Vagina (tissue), 2 donors: Measurements from ENCODE around the gene GPHB5. TPM values are rescaled to one million over a fixed set of nuclear protein-coding genes. Genes with fewer than 3 reads are reported as not detected.

Experiments used
- DNase-seq, 2 donors: peaks; one replicate each; pipeline ENCODE4 v3.0.0-alpha.2; 2017; ENCODE audit errors: extremely low spot score in 2 of 2
- H3K27ac ChIP-seq: fragments of 200-600 bp; sonication (generic); one replicate; pipeline ENCODE4 v1.5.1; 2019
- H3K27me3 ChIP-seq: fragments of 200-600 bp; sonication (generic); one replicate; pipeline ENCODE4 v1.5.1; 2019
- H3K36me3 ChIP-seq, 2 donors: fragments of 200-600 bp; sonication (generic); one replicate each; pipeline ENCODE4 v1.5.1; 2017 to 2019
- H3K4me1 ChIP-seq: fragments of 200-600 bp; sonication (generic); one replicate; pipeline ENCODE4 v1.5.1; 2019
- H3K4me3 ChIP-seq, 2 donors: fragments of 200-600 bp; sonication (generic); 1 replicate in 1 of 2; 2 replicates in 1 of 2; pipeline ENCODE4 v1.5.1; 2016 to 2019
- H3K9me3 ChIP-seq: fragments of 200-600 bp; sonication (generic); one replicate; pipeline ENCODE4 v1.5.1; 2019
- POLR2A ChIP-seq, 2 donors: fragments of 450-650 bp; IDR thresholded peaks; one replicate each; pipeline ENCODE4 v1.6.1; 2017; ENCODE audit warnings: antibody characterized with exemption in 2 of 2, mild to moderate bottlenecking in 2 of 2, moderate library complexity in 2 of 2
- POLR2AphosphoS5 ChIP-seq, 2 donors: sonication (generic); formaldehyde crosslinking; IDR thresholded peaks; one replicate each; pipeline ENCODE4 v1.9.0; 2017; ENCODE audit warnings: antibody characterized with exemption in 2 of 2, mild to moderate bottlenecking in 2 of 2, low read depth in 1 of 2; ENCODE audit not compliant: insufficient read depth in 1 of 2
- intact Hi-C: fragments of 100-400 bp; cut with DNase I; formaldehyde crosslinking; loops from one replicate; pipeline ENCODE4 v1.15.1; 2023
- total RNA-seq: library from RNA; depleted of rRNA; stranded (reverse); fragments of >200 nt; gene quantifications from one replicate; pipeline ENCODE4 v1.2.3, GENCODE V29; 2016
- TF ChIP-seq, protein P1 (sequence below), 3 experiments: fragments of 450-650 bp in 2 of 3; fragments of 200-600 bp in 1 of 3; sonication (generic) in 1 of 3; IDR thresholded peaks; one replicate each; pipeline ENCODE4 v1.5.1; 2017 to 2019; ENCODE audit warnings: antibody characterized with exemption in 3 of 3, mild to moderate bottlenecking in 2 of 3, moderate library complexity in 2 of 3

GPHB5 gene, protein sequence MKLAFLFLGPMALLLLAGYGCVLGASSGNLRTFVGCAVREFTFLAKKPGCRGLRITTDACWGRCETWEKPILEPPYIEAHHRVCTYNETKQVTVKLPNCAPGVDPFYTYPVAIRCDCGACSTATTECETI
- not detected for total RNA-seq

DNA sequence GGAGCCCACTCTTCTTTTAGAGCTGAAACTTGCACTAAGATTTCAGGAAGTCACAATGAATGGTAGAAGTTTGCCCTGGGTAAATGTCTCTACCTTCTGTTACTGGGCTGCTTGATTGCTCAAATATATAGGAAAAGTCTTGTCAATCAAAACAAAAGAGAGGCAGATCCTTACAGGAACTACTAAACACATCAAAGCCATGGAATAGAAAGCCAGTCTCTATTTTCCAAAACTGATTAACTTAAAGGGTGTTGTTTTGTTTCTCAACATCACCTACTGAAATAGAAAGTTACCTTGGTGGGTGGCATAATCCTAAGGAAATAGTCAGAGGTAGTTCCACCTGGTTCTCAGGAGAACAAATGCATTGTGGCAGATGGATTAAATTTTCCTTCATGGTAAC, at the start of gene GPHB5:
Gene GPHB5, minus strand, starts transcription at position 101 of the 400 bp plus-strand sequence. CDS start 1,086 bp downstream, outside the sequence.
- TF ChIP-seq POLR2AphosphoS5 (IDR thresholded peaks at IDR 0.05; ENCODE audit: insufficient read depth in 1 of 2, low read depth in 1 of 2) (no peak), POLR2A (IDR thresholded peaks at IDR 0.05) (no peak)
- TF ChIP-seq, protein P1, sequence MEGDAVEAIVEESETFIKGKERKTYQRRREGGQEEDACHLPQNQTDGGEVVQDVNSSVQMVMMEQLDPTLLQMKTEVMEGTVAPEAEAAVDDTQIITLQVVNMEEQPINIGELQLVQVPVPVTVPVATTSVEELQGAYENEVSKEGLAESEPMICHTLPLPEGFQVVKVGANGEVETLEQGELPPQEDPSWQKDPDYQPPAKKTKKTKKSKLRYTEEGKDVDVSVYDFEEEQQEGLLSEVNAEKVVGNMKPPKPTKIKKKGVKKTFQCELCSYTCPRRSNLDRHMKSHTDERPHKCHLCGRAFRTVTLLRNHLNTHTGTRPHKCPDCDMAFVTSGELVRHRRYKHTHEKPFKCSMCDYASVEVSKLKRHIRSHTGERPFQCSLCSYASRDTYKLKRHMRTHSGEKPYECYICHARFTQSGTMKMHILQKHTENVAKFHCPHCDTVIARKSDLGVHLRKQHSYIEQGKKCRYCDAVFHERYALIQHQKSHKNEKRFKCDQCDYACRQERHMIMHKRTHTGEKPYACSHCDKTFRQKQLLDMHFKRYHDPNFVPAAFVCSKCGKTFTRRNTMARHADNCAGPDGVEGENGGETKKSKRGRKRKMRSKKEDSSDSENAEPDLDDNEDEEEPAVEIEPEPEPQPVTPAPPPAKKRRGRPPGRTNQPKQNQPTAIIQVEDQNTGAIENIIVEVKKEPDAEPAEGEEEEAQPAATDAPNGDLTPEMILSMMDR (IDR thresholded peaks at IDR 0.05), result no peak
- no peaks in the 10 kb centered on the region for H3K9me3 ChIP-seq
- no peak within 1 kb of the TSS for H3K4me3 ChIP-seq
- no peak for DNase-seq
- H3K4me1 ChIP-seq, result no peaks in the 10 kb centered on the region
- no peaks in the 10 kb centered on the region for H3K27me3 ChIP-seq
- no peaks in the 10 kb centered on the region for H3K36me3 ChIP-seq
- no peak within 1 kb of the TSS for H3K27ac ChIP-seq
- intact Hi-C loops, result no loop called here

DNA sequence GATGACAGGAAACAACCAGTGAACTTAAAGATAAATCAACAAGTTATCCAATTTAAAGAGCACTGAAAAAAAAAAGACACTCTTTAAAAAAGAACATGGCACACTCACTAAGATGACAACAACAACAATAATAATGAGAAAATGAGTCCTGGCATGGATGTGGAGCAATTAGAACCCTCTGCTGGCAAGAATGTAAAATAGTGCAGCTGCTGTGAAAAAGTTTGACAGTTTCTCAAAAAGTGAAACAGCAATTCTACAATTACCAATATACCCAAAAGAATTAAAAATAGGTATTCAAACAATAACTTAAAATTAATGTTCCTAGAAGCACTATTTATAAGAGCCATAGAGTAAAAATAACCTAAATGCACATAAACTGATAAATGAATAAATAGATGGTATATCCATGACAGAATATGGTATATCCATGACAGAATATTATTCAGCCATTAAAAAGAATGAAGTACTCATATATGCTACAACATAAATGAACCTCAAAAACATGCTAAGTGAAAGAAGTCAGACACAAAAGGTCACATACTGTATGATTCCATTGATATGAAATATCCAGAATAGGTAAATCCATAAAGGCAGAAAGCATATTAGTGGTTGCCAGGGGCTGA, 49.1 kb upstream of the GPHB5 start:
- intact Hi-C loops, result no loop called here
- H3K4me1 ChIP-seq, result no peaks in the 10 kb centered on the region
- TF ChIP-seq POLR2A (IDR thresholded peaks at IDR 0.05), result no peak
- peaks cover 0 to 5% of the 10 kb centered on the region in 2 donors for H3K36me3 ChIP-seq
- no peak overlapping the region for H3K27ac ChIP-seq
- H3K9me3 ChIP-seq, result no peaks in the 10 kb centered on the region
- no peak for DNase-seq
- H3K27me3 ChIP-seq, result no peaks in the 10 kb centered on the region
- H3K4me3 ChIP-seq, result no peak overlapping the region

DNA sequence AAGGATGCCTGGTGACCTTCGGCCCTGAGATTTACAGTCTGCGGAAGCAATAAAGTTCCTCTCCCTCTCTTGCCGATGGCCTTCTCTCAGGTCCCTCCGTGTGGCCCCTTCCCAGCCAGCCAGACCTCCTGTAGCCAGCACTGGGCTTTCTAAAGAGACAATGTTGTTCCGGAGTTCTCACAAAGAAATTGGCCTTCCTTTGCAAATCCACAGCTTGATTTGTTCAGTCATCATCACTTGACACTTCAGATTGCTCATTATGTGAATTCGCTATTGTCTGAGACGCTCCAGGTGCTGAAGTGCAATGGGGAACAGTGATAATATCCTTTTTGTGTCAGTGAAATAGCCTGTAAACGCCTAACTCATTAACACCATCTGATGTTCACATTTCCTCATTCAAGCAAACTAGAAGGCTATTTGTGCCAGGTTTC, 43.7 kb upstream of the GPHB5 start:
- Histone ChIP-seq H3K9me3 (no peaks in the 10 kb centered on the region), H3K36me3 (no peaks in the 10 kb centered on the region), H3K4me3 (no peak overlapping the region), H3K27me3 (no peaks in the 10 kb centered on the region), H3K4me1 (no peaks in the 10 kb centered on the region), H3K27ac (no peak overlapping the region)
- intact Hi-C loops, result no loop called here
- DNase-seq, result no peak
- TF ChIP-seq POLR2A (IDR thresholded peaks at IDR 0.05) (no peak), POLR2AphosphoS5 (IDR thresholded peaks at IDR 0.05; ENCODE audit: insufficient read depth in 1 of 2, low read depth in 1 of 2) (no peak)
- TF ChIP-seq, protein P1 (IDR thresholded peaks at IDR 0.05), result no peak

DNA sequence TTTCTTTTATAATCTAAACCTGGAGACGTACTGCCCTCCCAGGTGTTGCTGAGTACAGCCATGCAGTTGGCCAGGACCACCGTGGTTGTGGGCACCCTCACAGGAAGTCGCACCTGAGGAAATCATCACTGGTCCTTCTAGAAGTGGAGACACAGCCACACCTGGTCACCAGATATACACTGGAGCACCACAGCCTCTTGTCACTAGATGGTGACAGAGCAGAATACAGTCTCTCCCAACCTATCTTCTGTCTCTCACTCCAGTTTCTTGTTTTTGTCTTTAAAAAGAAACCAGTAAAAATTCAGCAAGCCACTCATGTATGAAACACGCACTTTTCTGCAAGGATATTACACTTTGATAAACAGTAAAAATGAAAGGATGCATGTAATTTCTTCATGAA, 43.1 kb upstream of the GPHB5 start:
- H3K36me3 ChIP-seq, result no peaks in the 10 kb centered on the region
- no peaks in the 10 kb centered on the region for H3K4me1 ChIP-seq
- no peak overlapping the region for H3K4me3 ChIP-seq
- no peak overlapping the region for H3K27ac ChIP-seq
- DNase-seq, result no peak
- intact Hi-C loops, result no loop called here
- no peaks in the 10 kb centered on the region for H3K9me3 ChIP-seq
- TF ChIP-seq POLR2A (IDR thresholded peaks at IDR 0.05), result no peak
- H3K27me3 ChIP-seq, result no peaks in the 10 kb centered on the region

DNA sequence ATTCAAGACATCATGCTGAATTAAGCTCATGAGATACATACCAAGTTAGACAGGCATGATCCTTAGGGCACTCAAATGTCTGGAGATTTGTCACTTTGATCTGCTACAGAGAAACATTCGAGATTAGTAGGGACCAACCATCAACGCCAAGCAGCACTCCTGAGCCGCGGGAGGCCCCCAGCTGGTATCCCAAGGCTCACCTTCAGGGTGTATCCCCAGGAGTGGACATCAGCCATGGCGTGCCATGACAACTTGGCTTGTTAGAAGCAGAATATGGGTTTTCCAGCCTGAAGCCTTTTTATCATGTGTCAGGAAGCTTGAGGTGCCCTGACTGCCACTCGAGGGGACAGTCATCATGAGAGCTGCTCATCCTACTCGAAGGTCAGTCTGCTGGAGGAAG, 39.1 kb upstream of the GPHB5 start:
- Histone ChIP-seq H3K4me1 (no peaks in the 10 kb centered on the region), H3K9me3 (no peaks in the 10 kb centered on the region), H3K36me3 (no peaks in the 10 kb centered on the region), H3K27ac (no peak overlapping the region), H3K4me3 (no peak overlapping the region), H3K27me3 (no peaks in the 10 kb centered on the region)
- DNase-seq, result no peak
- TF ChIP-seq, protein P1 (IDR thresholded peaks at IDR 0.05), result no peak
- TF ChIP-seq POLR2AphosphoS5 (IDR thresholded peaks at IDR 0.05; ENCODE audit: insufficient read depth in 1 of 2, low read depth in 1 of 2) (no peak), POLR2A (IDR thresholded peaks at IDR 0.05) (no peak)
- intact Hi-C loops, result no loop called here

DNA sequence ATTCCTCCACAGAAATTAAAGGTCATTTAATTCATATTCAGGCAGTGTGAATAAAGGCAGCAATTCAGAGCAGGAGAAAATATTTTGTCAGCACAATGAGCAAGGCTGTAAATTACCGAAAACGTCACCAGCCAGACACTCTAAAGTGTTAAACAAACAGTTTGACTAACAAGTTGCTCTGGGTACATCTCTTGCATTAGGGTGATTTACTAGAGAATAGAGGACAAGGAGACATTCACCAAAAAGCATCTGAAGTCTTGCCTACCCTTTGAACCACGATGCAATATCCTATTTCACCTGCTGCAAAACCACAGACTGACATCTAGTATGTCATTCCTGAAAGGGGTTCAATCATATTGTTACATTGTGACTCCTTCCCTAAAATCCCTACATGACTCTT, 27.1 kb upstream of the GPHB5 start:
- TF ChIP-seq POLR2AphosphoS5 (IDR thresholded peaks at IDR 0.05; ENCODE audit: insufficient read depth in 1 of 2, low read depth in 1 of 2), result no peak

More for the DNA sequence above, 27.1 kb upstream of the GPHB5 start:
- Histone ChIP-seq H3K36me3 (no peaks in the 10 kb centered on the region), H3K9me3 (no peaks in the 10 kb centered on the region), H3K27me3 (no peaks in the 10 kb centered on the region), H3K4me3 (no peak overlapping the region), H3K27ac (no peak overlapping the region), H3K4me1 (no peaks in the 10 kb centered on the region)
- intact Hi-C loops, result no loop called here
- no peak for DNase-seq
